Stimulated activated CD8-positive, alpha-beta memory T cell treated with anti-CD3 and anti-CD28 coated beads, Interleukin-7, amount 100 ng/mL, for 4 hours (primary cell): ENCODE results near the gene DACH2.

ENCODE experiments used
- DNase-seq, 2 donors: peaks; one replicate each; pipeline ENCODE4 v3.0.0-alpha.2; 2020; ENCODE audit warnings: low read depth in 2 of 2

The DACH2 gene

DNA sequence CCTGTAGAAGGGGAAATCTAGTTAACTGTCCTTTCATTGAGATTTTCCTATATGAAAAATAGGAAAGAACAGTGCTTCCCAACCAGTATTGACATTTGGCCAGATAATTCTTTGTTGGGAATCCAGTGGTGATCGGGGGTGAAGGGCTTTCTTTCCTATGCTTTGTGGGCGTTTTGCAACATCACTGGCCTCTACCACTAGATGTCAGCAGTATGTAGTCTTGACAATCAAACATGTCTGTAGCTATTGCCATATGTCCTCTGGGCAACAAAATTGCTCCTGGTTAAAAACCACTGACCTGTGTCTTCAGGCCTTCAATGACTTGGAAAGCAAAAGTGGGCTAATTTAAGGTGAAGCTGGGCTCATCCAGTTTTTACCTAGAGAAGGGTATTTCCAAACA is 658.5 kb downstream of the DACH2 start:
- no peak for DNase-seq

DNA sequence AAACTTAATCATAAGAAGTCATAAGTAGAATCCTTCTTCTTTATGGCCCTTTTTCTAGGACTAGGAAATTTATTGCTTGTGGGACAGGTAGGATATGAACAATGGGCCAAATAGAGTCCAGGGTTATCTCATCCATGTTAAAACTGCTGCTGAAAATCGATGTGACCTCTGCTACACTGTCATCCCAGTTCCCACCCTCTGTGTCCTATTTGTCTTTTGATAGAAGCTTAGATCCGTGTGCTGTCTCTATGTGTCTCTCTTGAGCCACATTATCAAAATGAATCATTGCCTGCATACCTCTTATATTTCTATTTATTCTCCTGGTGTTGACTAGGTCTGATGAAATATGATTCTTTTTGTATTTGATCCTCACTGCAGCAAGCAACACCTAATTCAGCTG is 661.4 kb downstream of the DACH2 start:
- no peak for DNase-seq

DNA sequence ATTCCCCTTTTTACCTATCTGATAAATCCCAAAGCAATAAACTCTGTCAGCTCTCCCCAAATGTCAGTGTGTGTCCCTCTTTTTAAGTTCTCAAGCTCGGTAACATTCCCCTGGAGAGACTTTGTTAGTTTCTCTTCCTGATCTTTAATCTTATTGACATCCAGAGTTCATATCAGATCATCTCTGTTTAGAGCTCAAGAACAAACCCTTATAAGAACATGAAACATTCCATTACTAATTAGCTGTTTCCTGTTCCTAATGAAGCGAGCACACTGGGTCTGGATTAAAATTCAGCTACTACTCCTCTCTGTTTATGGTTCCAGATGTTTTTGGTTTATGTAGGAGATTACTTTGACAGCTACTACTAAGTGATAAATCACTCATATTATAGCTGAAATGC is 681.5 kb downstream of the DACH2 start:
- no peak for DNase-seq

- DNase-seq, result no peak
These were observed 682.4 kb downstream of the DACH2 start for GRCh38 chrX:86830685-86831084.

DNA sequence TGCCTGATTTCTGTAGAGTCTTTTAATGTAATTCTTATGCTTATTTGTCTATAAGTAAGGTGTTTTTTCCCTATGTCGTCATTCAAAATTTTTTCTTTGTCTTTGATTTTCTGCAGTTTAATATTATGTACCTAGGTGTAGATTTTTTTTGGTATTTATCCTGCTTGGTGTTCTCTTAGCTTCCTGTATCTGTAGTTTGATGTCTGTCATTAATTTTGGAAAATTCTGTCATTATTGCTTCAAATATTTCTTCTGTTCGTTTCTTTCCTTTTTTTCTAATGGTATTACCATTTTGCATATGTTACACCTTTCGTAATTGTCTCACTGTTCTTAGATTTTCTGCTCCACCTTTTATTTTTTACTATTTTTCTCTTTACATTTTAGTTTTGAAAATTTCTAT is 696.9 kb downstream of the DACH2 start:
- DNase-seq, result no peak
